Measurements from ENCODE around the gene DHX9.
"Not testable (repeated sequence)": the region's sequence is repeated elsewhere in the genome, so short reads cannot be mapped to it uniquely, and the experiment has no call there.

The DHX9 gene

DNA sequence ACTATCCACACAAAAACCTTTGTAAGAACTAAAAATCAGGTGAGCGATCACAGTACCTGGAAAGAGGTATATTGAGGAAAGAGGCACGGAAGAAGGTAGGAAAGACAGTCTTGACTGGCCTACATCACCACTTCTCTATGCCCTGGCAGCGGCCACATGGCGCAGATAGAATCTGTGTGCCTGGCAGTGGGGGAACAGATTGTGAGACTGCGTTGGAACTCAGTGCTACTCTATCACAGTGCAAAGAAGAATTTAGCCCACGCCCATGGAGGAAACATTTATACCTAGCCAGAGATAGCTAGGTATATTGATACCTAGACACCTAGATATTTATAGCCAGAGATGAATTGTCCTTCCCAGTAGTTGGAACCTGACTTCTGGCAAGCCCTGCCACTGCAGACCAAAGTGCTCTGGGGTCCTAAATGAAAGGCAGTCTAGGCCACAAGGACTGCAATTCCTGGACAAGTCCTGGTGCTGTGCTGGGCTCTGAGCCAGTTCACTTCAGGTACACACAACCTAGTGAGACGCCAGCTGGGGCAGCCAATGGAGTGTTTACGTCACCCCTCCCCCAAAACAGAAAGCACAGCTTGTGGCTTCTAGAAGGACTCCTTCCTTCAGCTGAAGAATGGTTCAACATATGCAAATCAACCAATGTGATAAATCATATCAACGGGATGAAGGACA lies 51.9 kb downstream of the DHX9 start:
- DNase-seq: no peak

DNA sequence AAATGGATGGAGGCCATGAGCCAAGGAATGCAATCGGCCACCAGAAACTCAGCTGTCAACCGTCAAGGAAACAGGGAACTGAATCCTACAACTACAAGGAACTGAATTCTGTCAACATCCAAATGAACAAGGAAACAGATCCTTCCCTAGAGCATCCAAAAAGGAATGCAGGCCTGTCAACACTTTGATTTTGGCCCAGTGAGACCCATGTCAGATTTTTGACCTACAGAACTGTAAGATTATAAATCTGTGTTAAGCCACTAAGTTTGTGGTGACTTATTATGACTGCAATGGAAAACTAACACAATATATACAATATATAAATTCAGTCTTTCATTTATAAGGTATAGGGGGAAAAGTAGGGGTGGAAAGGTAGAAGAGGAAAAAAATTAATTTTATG lies 58.5 kb downstream of the DHX9 start:
- DNase-seq: no peak

DNA sequence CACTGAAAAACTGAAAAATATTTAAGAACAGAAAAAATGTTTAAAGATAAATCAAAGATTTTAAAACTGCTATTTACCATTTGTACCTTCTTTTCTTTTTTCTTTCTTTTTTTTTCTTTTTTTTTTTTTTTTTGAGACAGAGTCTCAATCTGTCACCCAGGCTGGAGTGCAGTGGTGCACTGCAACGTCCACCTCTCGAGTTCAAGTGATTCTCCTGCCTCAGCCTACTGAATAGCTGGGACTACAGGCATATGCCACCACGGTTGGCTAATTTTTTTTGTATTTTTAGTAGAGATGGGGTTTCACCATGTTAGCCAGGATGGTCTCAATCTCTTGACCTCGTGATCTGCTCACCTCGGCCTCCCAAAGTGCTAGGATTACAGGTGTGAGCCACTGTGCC lies 62.8 kb downstream of the DHX9 start:
- not testable (repeated sequence) for DNase-seq

DNA sequence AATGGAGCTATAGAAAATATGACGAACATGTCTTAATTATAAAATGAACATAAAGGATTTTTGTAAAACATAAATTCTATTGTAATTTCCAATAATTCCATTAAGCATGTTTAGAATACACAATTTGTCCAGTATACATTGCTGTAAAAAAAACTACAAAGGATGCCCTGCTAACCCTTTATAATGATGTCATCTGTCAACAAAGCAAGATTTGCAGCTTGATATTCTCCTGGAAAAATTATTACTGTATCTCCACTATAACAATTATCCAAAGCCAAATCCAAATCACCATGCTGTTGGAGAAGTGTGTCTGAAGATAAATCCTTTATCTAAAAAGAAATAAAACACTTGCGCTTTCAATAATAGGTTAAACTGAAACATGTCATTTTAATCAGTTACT lies 66.2 kb downstream of the DHX9 start:
- no peak for DNase-seq

DNA sequence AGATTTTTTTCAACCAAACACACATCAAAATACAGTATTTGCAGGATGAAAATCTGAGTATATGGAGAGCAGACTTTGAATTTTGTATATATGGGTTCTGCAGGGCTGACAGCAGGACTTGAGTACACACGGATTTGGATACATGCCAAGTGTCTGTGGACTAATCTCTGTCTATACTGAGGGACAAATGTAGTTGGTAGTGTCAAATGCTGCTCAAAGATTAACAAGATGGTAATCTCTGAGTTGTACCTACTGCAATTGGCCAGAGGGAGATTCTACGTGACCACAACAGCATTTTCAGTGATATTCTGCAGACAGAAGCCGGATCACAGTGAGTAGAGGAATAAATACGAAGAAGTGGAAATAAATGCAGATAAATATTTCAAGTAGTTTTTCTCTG lies 70.4 kb downstream of the DHX9 start:
- no peak for DNase-seq

DNA sequence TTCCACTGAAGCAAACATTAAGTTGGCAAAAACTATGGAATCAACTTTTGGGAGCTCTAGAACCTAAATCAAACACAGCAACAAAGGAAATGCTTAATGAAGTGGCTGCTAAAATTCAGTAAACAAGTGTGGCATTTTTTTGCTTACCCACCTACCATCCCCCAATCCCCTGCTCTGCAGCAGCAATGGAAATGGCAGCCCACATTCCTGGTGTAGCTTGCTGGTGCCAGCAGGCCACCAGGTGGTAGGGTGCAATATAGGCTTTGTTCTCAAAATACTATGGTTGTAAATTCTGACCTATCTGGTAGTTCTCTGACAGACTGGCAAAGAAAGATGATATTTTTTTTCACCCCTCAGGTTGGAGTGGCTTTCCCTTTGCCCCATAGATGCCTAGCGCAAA lies 71.0 kb downstream of the DHX9 start:
- DNase-seq: no peak

DNA sequence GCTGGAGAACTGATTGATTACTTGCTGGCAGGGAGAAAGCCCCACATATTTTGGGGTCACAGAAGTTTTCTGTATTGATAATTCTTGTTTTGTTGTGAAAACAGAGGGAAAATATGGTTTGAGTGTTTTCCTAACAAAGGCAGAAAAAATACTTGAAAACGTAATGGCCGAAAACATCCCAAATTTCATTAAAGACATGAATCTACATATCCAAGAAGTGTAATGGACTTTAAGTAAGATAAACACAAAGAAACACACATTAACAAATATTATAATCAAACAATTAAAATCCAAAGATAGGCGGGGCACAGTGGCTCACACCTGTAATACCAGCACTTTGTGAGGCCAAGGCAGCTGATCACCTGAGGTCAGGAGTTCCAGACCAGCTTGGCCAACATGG lies 74.3 kb downstream of the DHX9 start:
- no peak for DNase-seq

DNA sequence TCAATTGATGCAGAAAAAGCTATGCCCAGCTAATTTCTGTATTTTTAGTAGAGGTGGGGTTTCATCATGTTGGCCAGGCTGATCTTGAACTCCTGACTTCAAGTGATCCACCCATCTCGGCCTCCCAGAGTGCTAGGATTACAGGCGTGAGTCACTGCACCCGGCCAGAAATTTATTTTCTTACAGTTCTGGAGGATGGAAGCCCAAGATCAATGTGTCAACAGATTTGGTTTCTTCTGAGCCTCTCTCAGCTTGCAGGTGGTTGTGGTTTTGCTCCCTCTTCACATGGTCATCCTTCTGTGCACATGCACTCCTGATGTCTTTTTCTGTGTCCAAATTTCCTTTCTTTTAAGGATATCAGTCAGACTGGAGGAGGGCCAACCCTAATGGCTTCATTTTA lies 78.2 kb downstream of the DHX9 start:
- no peak for DNase-seq

DNA sequence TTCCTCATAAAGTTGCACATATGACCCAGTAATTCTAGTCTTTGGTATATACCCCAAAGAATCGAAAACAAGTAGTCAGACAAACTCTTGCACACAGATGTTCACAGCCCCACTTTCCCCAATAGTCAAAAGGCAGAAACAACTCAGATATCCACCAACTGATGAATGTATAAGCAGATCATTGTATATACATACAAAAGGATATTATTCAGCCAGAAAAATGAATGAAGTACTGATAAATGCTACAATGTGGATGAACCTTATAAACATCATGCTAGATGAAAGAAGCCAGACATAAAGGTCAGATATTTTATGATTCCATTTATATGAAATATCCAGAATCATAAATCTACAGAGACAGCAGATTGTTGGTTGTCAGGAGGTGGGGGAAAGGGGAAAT lies 86.5 kb downstream of the DHX9 start:
- DNase-seq: no peak

DNA sequence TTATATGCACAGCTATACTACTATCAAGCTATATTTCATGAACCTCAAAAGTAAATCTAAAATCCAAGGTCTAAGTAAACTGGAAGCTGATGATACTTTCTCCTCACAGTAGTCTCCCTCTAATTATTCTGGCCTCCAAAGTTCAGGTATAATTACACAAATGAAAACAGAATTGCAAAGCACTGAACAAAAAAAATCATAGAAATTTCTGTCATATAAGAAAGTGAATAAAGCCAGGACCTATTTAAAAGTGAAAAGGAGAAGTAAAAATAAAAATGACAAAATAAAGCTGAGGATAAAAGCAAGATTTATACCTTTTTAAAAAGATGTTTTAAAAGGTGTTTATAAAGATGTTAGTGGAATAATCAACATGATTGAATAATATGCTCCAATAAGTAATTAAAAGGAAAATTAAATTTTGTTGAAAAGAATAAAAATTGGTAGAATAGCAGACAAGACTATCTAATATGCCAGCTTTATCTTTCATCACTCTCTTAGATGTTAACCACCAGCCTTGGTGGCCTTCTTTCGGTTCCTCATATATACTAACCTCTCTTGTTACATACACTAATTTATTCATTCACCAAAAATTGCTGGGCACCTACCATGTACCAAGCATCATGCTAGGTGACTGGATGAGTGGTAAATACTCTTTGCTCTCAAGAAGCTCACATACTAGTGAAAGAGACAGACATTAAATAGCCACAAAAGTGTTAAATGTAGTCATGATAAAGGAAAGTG lies 88.7 kb downstream of the DHX9 start:
- DNase-seq: no peak

DNA sequence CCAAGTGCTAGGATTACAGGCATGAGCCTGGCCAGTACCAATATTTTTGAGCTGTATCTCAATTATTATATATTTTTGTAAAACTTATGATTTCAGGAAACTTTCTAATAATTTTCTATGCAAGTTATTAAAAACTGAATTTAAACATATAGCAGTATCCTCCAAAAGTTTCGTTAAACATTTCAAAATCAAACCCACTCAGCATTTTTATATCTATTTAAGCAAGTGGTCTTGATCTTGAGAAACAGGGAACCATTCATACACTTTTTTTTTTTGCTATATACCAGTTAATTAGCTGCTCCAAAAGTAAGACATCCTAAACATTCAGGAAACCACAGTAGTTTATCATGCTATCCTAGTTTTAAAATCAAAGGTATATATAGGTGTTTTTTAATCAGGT lies 91.8 kb downstream of the DHX9 start:
- DNase-seq: no peak

DNA sequence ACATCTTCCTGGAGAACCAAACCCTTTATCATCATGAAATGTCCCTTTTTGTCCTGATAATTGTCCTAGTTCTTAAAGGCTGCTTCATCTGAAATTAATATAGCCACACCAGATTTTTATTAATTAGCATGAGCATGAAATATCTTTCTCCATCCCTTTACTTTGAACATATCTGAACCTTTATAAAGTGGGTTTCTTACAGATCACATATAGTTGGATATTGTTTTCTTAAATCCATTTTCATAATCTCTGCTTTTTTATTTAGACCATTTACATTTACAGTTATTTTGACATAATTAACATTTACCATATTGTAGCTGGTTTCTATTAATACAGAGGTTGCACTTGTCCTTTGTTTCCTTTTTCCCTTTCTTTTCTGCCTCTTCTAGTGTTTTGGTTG lies 96.6 kb downstream of the DHX9 start:
- no peak for DNase-seq
